Activated CD4-positive, alpha-beta T cell treated with anti-CD3 and anti-CD28 coated beads, Interleukin-10, Interleukin-2, amounts not matched to agents 100 ng/mL and 50 ng/mL, durations not matched to agents 16 hours and 8 hours (primary cell): ENCODE data around the gene SMARCA2.
A peak's percentile ranks its signal among the peaks of the same experiment; 100 is the strongest.

ENCODE experiments used
- DNase-seq: peaks from one replicate; pipeline ENCODE4 v3.0.0-alpha.2; 2020

SMARCA2 gene

GRCh38 chr9:2151171-2151570 lies 136.0 kb downstream of the SMARCA2 start:
- DNase-seq: no peak

GRCh38 chr9:2152966-2153629 lies 138.0 kb downstream of the SMARCA2 start:
- no peak for DNase-seq

GRCh38 chr9:2153630-2154217 lies 138.6 kb downstream of the SMARCA2 start:
- no peak for DNase-seq

- DNase-seq: no peak
Observed at GRCh38 chr9:2154731-2155130, 139.6 kb downstream of the SMARCA2 start.

GRCh38 chr9:2155966-2156365 lies 140.8 kb downstream of the SMARCA2 start:
- DNase-seq: no peak

GRCh38 chr9:2157277-2158110 lies 142.3 kb downstream of the SMARCA2 start:
- peak; percentile 67 for DNase-seq

GRCh38 chr9:2158111-2158610 lies 143.0 kb downstream of the SMARCA2 start:
- peak; percentile 78 for DNase-seq

- DNase-seq: no peak
Observed at GRCh38 chr9:2158766-2159430, 143.8 kb downstream of the SMARCA2 start.

- no peak for DNase-seq
Observed at GRCh38 chr9:2159521-2160454, 144.6 kb downstream of the SMARCA2 start.

- DNase-seq: no peak
Observed at GRCh38 chr9:2161661-2162060, 146.5 kb downstream of the SMARCA2 start.

- no peak for DNase-seq
Observed at GRCh38 chr9:2163231-2163885, 148.2 kb downstream of the SMARCA2 start.

GRCh38 chr9:2164268-2164667 lies 149.1 kb downstream of the SMARCA2 start:
- no peak for DNase-seq

GRCh38 chr9:2166203-2166602 lies 151.1 kb downstream of the SMARCA2 start:
- DNase-seq: no peak

- no peak for DNase-seq
Observed at GRCh38 chr9:2169035-2169434, 153.9 kb downstream of the SMARCA2 start.

GRCh38 chr9:2170722-2171121 lies 155.6 kb downstream of the SMARCA2 start:
- no peak for DNase-seq

GRCh38 chr9:2173170-2173569 lies 158.0 kb downstream of the SMARCA2 start:
- DNase-seq: no peak

GRCh38 chr9:2173861-2174260 lies 158.7 kb downstream of the SMARCA2 start:
- no peak for DNase-seq

GRCh38 chr9:2174306-2174705 lies 159.2 kb downstream of the SMARCA2 start:
- DNase-seq: no peak

GRCh38 chr9:2174911-2175310 lies 159.8 kb downstream of the SMARCA2 start:
- DNase-seq: no peak

- no peak for DNase-seq
Observed at GRCh38 chr9:2177121-2177520, 162.0 kb downstream of the SMARCA2 start.

- no peak for DNase-seq
Observed at GRCh38 chr9:2178034-2178734, 163.0 kb downstream of the SMARCA2 start.
